HG03196 (cell line): ENCODE results near the gene PSMG1.
"Not testable (repeated sequence)": the region's sequence is repeated elsewhere in the genome, so short reads cannot be mapped to it uniquely, and the experiment has no call there.

Experiments used
- ATAC-seq: cut with Tn5 transposase; IDR thresholded peaks from one replicate; pipeline ENCODE4 v1.9.1; 2021; ENCODE audit not compliant: unreplicated experiment

PSMG1 gene, protein sequence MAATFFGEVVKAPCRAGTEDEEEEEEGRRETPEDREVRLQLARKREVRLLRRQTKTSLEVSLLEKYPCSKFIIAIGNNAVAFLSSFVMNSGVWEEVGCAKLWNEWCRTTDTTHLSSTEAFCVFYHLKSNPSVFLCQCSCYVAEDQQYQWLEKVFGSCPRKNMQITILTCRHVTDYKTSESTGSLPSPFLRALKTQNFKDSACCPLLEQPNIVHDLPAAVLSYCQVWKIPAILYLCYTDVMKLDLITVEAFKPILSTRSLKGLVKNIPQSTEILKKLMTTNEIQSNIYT

DNA sequence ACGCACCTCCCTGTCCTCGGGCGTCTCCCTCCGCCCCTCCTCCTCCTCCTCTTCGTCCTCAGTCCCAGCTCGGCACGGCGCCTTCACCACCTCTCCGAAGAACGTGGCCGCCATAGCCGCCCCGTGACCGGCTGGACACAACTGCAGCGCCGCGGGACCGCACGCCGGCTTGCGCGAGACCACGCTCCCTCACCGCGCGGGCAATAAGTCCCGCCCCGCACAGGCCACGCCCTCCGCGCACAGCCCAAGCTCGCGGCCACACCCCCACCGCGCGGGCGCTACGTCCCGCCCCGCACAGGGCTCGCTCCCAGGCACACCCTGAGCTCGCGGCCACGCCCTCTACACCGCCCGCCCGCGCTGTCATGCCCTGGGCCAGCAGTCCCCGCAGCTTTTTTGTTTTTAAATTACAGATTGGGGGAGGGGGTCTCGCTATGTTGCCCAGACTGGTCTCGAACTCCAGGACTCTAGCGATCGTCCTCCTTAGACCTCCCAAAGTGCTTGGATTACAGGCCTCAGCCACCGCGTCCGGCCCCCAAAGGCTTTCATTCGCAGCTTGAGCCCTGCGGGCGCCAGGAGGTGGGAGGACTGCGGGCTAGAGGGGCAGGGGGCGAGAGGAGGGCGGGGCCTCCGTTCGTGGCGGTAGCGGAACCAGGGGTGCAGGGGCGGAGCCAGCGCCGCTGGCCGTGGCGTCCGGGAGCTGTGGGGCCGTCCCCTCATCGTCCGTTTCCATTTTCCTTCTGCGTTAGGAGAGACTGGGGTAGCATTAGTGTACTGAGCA, at the start of gene PSMG1:
TSS of gene PSMG1 (minus strand) at position 180 of the 778 bp plus-strand sequence. CDS start at position 114, 66 bp downstream.
- peak; percentile 83 for ATAC-seq

DNA sequence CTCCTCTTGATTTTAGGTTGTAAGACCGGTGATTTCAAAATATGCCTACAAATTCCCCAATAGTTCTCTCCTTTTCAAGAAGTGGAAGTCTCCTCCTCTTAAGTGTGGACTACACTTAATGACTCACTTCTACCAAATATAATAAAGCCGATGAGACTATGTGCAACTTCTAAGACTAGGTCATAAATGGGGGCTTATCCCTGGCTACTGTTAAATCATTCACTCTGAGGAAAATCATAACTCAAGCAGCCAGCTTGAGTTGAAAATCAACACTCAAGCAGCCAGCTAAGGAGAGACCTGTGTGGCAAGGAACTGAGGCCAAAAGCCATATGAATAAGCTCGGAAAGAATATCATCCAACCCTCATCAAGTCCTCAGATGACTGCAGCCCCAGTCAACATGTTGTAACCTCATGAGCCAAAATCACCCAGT, 49.6 kb upstream of the PSMG1 start:
- no peak for ATAC-seq

DNA sequence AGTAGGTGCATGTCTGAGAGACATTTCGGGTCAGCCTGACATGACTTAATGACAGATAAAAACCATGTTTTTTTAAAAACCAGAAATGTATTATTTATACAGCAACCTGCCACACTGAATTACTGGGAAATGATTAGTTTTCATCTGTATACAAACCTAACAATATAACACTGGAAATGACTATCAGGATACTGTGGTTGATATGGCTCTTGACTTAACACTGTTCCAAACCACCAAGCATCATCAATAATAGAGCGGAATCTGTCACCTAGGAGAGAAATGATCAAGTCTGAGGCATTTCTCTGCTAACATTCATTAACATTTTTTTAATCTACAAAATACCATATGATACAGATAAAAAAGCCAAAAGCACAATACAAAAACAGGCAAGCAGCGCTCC, 41.7 kb upstream of the PSMG1 start:
- no peak for ATAC-seq

DNA sequence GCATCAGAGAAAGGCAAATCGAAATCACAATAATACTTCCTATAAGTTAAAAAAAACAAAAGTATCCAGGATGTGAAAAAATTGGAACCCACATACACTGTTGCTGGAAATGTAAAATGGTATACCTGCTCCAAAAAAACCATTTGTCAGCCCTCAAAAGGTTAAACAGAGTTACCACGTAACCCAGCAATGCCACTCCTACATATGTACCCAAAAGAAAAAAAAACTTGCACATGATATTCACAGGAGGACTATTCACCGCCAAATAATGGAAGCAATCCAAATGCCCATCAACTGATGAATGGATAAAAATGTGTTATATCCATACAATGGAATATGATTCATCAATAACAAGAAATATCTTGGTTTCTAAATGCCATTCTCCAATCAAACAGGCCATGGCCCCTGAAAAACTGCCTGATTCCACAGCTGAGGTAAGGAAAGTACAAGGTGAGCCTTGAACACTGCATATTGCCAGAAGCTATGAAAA, 38.8 kb upstream of the PSMG1 start:
- no peak for ATAC-seq

DNA sequence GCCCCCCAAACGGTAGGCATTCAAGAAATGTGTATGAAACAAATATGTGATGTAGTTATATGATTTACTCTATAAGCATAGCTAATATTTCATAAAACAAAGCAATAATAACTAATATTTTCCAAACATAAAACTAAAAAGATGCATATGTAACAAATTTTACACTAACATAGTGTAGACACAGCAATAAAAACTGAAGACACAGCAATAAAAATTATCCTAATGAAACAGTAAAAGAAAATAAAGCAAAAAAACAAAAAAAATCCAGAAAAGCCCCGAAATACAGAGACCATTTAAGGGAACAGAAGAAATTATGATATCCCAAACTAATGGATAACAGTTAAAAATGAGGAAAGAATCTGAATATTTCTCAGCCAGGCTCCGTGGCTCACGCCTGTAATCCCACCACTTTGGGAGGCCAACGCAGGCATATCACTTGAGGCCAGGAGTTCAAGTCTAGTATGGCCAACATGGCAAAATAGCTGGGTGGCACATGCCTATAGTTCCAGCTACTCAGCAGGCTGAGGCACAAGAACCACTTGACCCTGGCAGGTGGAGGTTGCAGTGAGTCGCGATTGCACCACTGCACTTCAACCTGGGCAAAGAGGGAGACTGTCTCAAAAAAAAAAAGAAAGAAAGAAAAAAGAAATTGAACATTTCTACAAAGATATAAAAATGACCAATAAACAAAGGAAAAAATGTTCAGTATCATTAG, 38.2 kb upstream of the PSMG1 start:
- no peak for ATAC-seq

DNA sequence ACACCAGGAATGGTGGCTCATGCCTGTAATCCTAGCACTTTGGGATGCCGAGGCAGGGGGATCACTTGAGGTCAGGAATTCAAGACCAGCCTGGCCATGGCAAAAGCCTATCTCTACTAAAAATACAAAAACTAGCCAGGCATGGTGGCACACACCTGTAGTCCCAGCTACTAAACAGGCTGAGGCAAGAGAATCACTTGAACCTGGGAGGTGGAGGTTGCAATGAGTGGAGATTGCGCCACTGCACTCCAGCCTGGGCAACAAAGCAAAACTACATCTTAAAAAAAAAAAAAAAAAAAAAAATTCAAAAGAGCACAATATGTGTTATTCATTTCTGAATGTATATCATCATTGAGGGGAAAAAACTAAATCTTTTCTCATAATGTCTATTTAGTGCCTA, 37.6 kb upstream of the PSMG1 start:
- not testable (repeated sequence) for ATAC-seq

DNA sequence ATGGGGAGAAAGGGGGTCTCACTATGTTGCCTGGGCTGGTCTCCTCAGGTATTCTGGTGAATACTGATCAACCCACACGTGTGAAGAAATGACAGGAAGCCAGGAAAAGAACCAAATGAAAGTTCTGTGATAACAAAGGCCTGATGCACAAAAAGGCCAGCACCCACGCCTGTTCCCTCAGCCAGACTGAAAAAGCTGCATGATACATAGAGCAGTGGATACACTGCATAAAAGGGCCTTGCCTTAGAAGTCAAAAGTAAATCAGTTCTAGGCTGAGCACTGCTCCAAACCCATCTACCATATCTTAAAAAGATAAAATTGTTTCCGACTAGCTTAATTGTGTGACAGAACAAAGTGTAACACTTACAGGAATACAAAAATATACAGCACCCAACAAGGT, 36.9 kb upstream of the PSMG1 start:
- ATAC-seq, result no peak

DNA sequence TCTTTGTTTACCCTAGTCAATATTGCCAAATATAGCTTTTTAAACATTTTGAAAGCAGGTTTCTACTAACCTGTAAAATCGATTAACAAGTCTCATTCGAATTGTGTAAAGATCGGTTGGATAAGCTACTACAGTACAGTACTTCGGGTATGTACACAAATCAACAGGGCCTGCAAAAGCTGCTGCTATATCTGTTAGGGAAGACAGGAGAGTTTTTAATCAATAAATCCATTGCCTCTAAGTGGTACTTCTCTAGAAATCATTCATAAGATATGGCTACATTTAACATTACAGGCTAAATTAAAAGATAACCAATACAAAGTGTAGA, 34.8 kb upstream of the PSMG1 start:
- ATAC-seq, result no peak

DNA sequence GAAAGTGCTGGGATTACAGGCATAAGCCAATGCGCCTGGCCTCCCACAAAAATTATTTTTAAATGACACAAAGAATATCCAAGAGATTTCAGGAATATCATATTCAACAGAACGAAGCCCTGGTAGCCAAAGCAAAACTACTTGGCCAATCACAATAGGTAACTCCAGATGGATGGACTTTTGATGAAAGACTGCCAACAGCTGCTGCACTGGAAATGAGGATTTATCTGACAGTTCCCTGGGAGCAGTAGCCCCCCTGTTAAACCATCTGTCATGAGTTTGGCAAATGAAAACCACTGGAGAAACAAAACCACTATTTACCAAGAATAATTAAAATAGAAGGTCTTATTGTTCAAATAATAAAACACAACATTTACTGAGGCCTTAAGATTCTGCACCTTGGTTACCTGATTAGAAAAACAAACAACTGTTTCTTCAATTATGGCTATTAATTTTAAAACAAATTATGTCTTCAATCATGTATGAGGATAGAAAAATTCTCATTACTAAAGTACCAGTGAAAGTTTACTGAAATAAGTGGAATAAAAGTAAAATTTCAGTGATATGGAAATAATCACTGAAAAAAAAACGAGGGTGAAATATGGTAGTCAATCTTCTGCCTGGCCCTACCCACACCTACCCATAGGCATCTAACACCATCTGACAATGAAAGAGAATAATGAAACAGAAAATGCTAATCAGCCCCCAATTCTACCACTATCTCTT, 34.3 kb upstream of the PSMG1 start:
- no peak for ATAC-seq

DNA sequence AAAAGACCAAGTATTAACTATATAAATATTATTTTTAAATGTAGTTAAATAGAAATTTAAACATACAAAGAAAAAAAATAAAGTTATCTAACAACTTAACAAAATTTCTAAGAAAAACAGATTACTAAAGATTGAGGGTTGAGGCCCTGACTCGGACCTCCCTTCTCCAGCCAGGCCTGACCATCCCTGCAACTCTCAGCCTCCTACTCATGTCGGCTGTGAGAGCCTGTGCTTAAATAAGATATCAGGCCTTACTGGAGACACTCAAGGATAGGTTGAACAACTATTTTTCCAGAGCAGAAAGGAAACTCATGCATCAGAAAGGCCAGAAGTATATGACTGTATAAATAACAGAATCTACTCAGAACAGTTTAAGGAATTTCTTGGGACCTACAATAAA, 33.0 kb upstream of the PSMG1 start:
- no peak for ATAC-seq

DNA sequence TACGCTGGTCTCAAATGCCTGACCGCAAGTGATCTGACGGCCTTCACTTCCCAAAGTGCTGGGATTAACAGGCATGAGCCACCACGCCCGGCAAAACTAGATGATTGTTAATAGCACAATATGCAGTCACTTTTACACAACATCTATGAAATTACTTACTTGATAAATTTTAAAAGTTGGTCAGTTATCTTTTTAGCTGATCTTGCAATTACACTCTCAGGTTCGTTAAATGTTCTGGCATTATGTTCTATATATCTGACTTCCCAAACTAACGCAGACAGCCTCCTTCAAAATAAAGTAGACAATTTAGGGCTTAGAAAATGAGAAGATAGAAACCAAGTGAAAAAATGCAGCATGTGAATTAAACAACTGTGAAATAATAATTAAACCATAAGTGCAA, 31.8 kb upstream of the PSMG1 start:
- ATAC-seq, result no peak

DNA sequence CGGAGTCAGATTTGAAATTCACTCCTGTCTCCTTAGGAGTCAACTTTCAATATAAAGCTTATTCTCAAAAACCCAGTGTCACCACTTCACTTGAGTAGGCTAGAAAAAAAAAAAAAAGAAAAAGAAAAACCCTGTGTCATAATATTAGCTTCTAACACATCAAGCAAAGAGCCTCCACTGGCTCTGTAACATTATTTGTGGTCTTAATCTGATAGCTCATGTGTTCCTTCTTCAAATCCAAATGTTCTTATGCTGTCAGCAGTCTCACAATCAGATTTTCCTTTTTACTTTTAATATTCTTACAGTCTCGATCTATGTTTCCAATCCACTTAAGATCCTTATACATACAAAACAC, 26.1 kb upstream of the PSMG1 start:
- ATAC-seq, result no peak

DNA sequence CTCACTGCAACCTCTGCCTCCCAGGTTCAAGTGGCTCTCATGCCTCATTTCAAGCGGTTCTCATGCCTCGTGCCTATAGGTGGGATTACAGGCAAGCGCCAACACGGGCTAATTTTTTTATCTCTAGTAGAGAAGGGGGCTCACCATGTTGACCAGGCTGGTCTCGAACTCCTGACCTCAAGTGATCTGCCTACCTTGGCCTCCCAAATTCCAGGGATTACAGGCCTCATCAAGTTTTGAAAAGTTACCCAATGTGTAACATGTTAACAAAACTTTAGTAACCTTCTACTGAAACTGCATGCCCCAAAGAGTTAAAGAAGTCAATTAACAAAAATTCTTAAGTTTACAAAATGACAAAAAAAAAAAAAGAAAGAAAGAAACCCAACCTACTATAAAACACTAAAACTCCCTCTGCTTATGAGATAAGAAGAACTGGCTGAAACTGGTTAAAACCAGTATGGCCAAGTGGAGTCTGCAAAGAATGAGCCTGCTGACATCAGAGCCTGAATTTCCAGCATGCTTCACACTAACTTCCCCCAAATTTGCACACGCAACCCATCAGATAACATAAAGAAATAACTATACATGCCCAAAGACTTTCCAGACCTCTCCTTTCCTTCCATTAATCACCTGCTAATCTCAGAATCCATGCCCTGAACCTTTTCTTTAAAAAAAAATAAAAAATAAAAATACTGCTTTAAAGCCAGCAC, 25.5 kb upstream of the PSMG1 start:
- ATAC-seq, result no peak

DNA sequence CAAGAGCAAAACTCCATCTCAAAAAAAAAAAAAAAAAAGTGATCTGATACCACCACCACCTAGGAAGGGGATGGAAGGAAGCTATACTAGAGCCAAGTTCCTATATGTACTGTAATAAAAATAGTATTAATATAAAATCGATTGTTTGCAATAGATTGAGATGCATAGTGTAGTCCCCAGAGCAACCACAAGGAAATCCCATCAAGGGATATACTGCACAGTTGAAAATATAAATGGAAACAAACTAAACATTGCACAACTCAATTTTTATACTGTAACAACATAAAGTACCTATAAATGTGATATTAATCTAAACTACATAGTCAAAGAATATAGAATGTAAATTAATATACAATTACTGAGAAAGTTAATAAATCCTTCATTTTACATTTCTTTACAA, 20.9 kb upstream of the PSMG1 start:
- no peak for ATAC-seq

DNA sequence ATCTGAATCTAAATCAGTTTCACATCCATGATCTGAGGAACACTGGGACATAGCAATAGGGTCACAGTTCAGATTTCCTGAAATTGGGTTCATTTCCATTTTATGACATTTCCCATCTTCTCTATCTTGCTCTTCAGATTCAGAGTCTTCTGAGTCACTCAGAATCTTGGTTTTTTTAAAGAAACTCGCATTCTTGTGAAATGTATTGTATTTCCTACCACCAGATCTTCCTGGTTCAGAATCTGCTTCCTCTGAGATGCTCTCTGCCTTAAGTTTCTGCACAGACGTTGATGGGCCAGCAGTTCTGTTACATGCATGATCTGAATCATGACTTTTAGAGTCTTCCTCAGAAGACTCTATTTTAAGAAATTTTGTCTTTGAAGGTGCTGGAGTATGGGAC, 15.5 kb upstream of the PSMG1 start:
- no peak for ATAC-seq

DNA sequence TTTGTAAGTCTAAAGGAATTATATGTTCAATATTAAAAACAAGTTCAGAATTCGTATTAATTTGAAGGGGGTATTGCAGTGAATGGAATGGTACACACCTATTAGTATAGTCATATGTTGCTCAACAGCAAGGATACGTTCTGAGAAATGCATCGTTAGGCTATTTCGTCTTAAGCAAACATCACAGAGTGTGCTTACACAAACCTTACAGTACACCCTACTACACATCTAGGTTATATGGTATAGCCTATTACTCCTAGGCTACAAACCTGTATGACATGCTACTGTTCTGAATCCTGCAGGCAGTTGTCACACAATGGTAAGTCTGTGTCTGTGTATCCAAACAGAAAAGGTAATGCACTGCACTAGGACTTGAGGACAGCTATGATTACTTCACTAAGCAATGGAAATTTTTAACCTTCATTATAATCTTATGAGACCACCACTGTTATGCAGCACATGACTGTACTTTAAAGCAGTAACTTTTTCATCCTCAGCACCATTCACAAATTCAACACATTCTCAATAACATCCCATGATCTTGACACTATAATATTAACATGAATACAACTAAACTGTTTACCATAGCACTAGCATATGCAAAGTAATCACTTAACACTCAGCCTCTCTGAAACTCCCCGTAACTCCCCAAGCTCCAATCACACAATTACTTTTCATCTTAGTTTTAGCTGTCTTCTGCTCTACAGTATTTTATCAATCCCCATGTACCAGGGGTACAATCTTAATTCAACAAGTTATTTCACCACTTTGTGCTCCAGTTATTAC, 14.4 kb upstream of the PSMG1 start:
- no peak for ATAC-seq

DNA sequence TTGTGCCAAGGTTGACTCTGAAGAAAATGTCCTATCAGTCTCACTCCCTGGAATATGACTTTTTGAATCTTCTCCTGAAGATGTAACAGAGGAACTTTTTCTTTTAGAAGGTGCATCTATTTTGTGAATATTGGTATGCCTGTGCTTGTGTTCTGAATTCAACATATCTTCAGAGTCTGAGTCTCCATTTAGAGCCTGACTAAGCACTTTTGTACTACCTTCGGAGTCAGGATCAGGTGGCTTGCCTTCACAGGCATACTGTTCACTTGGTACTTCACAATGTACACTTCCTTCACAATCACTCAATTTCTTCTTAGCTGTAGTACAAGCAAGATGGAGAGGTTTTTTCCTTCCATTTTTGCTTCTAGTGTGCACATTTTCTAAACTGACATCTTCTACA, 13.6 kb upstream of the PSMG1 start:
- ATAC-seq, result no peak

DNA sequence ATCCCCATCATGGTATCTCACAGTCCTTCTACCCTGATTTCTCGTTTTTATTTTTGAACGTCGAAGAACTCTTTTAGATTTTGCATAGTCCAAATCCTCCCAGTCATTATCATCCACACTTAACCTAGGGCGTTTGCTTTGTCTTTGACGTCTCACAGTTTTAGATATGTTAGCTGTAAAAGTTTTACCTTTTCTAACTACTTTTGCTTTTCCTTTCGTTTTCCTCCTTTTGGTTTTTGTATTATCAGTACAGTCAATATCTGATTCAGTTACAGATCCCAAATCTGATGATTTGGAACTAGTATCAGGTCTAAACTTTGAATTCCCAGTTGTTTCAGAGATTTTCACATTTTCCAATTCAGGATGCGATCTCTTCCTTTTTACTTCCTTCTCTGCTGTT, 13.1 kb upstream of the PSMG1 start:
- no peak for ATAC-seq

DNA sequence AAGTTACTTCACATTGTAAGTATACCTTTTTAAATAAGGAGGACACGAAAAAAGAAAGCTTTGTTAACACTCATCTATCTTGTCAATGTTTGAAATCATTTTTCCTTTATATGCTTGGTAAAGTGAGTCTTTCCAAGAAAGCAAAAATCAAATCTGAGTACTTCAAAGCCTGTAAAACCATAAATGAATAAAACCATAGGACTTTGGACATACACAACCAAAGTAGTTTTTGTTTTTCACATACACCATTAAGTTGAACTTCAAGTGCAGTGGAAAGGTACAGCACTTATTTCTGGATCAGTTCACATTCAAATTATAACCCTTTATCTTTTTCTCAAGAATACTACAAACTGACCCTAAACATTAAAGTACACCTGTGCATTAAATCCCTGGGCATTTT, 10.1 kb upstream of the PSMG1 start:
- no peak for ATAC-seq
